ENCODE data around the gene EIF5A. TPM values are rescaled to one million over a fixed set of nuclear protein-coding genes. Genes with fewer than 3 reads are reported as not detected.

The EIF5A gene
- total RNA-seq, 1 experiment from 2014 or later, result 1,139 TPM

GRCh38 chr17:7347630-7348477 lies 40.4 kb downstream of the EIF5A start:
- Histone ChIP-seq H3K9ac (ENCODE audit: low read length) (no peak overlapping the region), H3K9me3 (ENCODE audit: control insufficient read depth in 1 of 2, insufficient read depth in 1 of 2, low read depth in 1 of 2, low read length in 2 of 2) (no peaks in the 10 kb centered on the region), H4K20me1 (ENCODE audit: insufficient read depth) (0 out of 2 replicates have a peak, but pooled peaks cover 4% of the 10 kb centered on the region), H3K36me3 (ENCODE audit: control insufficient read depth in 1 of 2, insufficient read depth in 2 of 2, low read length in 2 of 2) (no peaks in the 10 kb centered on the region), H3K4me1 (ENCODE audit: control insufficient read depth in 1 of 2, insufficient read depth in 2 of 2, low read length in 2 of 2) (peaks cover 11 to 30% of the 10 kb centered on the region in 2 experiments), H3K4me2 (ENCODE audit: low read length) (no peak overlapping the region), H3K27ac (ENCODE audit: low read depth, low read length) (no peak overlapping the region; the same call in 1 of the 2 replicates), H3K79me2 (ENCODE audit: insufficient read depth, low read length) (peaks cover 30% of the 10 kb centered on the region), H2AFZ (ENCODE audit: low read depth, low read length, poor library complexity, severe bottlenecking) (no peak overlapping the region), H3K4me3 (replicated peaks in 1 of 2; ENCODE audit: low read depth in 1 of 2, low read length in 2 of 2) (no peak overlapping the region), H3K27me3 (ENCODE audit: insufficient read depth, low read length) (no peaks in the 10 kb centered on the region), H3K9me2 (ENCODE audit: insufficient read depth) (no peaks in the 10 kb centered on the region)
- intact Hi-C loops (cut with micrococcal nuclease), result no loop called here
- ChIA-PET POLR2A (interaction anchor here (1.3 kb wide), 1 partner anchor 17 kb away, joined by 4 read pairs; no protein-coding TSS in a partner anchor), CTCF (interaction anchor here (0.9 to 1.3 kb wide), 3 partner anchors 67 to 302 kb away, joined by 3 to 4 read pairs (median 3); partner anchors contain the start of gene SLC2A4), RAD21 (ENCODE audit: low non-redundant PET in 1 of 2, low total read pairs in 2 of 2, uncharacterized antibody in 2 of 2, unreplicated experiment in 2 of 2) (no interaction called here)
- BruUV-seq (replicated peaks), result no TSS peak
- ATAC-seq (no peak), DNase-seq (ENCODE audit: low read depth, low spot score) (no peak)
- no peak for TF ChIP-seq EZH2phosphoT487 (IDR thresholded peaks at IDR 0.05; ENCODE audit: borderline replicate concordance)
- no peak for TF ChIP-seq SP1 (IDR thresholded peaks at IDR 0.05; ENCODE audit: low read depth)
- no peak for TF ChIP-seq CBX3 (IDR thresholded peaks at IDR 0.05; ENCODE audit: low read depth)
- TF ChIP-seq JUND (IDR thresholded peaks at IDR 0.05), result no peak
- TF ChIP-seq YY1 (IDR thresholded peaks at IDR 0.05; ENCODE audit: extremely low read depth, insufficient replicate concordance, low read depth, low read length), result no peak
- TF ChIP-seq RAD21 (IDR thresholded peaks at IDR 0.05; ENCODE audit: low read depth), result no peak
- TF ChIP-seq TCF7L2 (IDR thresholded peaks at IDR 0.05; ENCODE audit: borderline replicate concordance, extremely low read depth, insufficient read depth, insufficient read length), result no peak
- TF ChIP-seq ELF1 (IDR thresholded peaks at IDR 0.05; ENCODE audit: borderline replicate concordance, low read depth), result no peak
- no peak for TF ChIP-seq ZNF274 (IDR thresholded peaks at IDR 0.05; ENCODE audit: low read depth, low read length)
- TF ChIP-seq ATF3 (IDR thresholded peaks at IDR 0.05), result no peak
- TF ChIP-seq CTCF (IDR thresholded peaks at IDR 0.05 in 2 of 3, conservative IDR thresholded peaks at IDR 0.05 in 1 of 3; ENCODE audit: borderline replicate concordance in 1 of 3, insufficient read depth in 1 of 3, low read depth in 2 of 3, low read length in 2 of 3), result no peak
- TF ChIP-seq POLR2A (IDR thresholded peaks at IDR 0.05; ENCODE audit: borderline replicate concordance, extremely low read depth, insufficient read depth, insufficient read length), result no peak
- TF ChIP-seq POLR2AphosphoS5 (IDR thresholded peaks at IDR 0.05; ENCODE audit: low read depth, low read length), result no peak
- TF ChIP-seq ZFX (IDR thresholded peaks at IDR 0.05), result no peak
- TF ChIP-seq EGR1 (IDR thresholded peaks at IDR 0.05; ENCODE audit: low read depth), result no peak
- TF ChIP-seq SRF (IDR thresholded peaks at IDR 0.05; ENCODE audit: low read depth), result no peak
- TF ChIP-seq EZH2 (IDR thresholded peaks at IDR 0.05), result no peak
- TF ChIP-seq FOSL1 (IDR thresholded peaks at IDR 0.05; ENCODE audit: low read depth), result no peak
- no peak for TF ChIP-seq REST (IDR thresholded peaks at IDR 0.05; ENCODE audit: low read depth)
- no peak for TF ChIP-seq CEBPB (IDR thresholded peaks at IDR 0.05; ENCODE audit: low read depth)

Data from HCT116 (cell line).